ENCODE data around the gene SV2A.
"Not testable (repeated sequence)": the region's sequence is repeated elsewhere in the genome, so short reads cannot be mapped to it uniquely, and the experiment has no call there.

Gene SV2A

DNA sequence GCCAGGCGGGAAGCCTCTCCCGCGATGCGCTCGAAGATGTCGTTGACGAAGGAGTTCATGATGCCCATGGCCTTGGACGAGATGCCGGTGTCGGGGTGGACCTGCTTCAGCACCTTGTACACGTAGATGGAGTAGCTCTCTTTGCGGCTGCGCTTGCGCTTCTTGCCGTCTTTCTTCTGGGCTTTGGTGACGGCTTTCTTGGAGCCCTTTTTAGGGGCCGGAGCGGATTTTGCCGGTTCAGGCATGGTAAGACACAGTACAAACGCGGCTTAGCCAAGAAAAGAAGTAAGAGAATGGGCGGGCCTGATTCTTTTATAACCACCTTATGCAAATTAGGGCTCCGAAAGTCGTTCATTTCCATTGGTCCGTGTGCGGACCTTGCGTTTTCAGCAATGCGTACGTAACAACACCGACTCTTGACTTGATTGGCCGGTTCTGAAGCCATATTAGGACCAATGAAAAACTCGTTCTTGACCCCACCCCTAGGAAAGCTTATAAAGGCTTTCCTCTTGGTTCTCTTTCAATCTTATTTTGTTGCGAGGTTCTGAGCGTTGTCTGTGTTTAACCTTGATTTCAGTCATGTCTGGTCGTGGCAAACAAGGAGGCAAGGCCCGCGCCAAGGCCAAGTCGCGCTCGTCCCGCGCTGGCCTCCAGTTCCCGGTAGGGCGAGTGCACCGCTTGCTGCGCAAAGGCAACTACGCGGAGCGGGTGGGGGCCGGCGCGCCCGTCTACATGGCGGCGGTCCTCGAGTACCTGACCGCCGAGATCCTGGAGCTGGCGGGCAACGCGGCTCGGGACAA, 31.0 kb downstream of the SV2A start:
- DNase-seq (ENCODE audit: low read depth): peak; percentile 57

GRCh38 chr1:149886121-149886395, 31.6 kb downstream of the SV2A start:
- DNase-seq (ENCODE audit: low read depth): not testable (repeated sequence)

DNA sequence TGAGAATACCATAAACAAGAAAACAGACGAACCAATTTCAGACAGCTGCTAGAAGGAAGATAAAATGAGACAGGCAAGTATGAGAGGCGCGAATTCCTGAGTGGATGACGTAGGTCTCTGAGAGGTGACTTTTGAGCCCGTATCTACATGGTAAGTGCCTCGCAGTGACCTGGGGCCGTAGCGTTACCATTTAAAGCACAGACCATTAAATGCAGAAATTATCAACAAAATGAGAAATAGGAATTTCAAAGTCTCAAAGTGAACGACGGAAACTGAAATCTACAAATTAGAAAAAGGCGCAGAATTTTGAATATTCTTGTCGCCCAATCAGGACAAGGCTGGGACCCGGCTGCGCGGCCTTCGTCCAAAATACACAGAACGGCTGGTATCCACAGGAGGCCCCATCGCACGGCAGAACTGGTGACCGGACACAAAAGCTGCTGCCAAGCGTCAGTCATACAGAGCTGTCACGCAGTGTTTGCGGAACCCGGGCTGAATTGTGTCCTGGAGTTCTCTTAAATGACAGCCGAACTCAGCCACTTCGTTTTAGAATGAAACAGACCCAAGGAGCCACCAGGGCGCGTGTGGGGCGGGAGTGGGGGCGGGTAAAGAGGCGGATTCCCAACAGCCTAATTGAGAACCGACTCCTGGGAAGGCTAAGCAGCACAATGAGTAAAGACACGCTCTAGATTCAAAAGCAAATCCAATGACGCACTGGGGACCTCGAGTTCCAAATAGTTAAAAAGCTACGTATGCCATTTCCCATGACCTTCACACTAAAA, 32.1 kb downstream of the SV2A start:
- peak; percentile 22 for DNase-seq (ENCODE audit: low read depth)

GRCh38 chr1:149884433-149885338, 33.0 kb downstream of the SV2A start:
- no peak for DNase-seq (ENCODE audit: low read depth)

- DNase-seq (ENCODE audit: low read depth): no peak
Measured at GRCh38 chr1:149883598-149884247, 33.9 kb downstream of the SV2A start.

GRCh38 chr1:149881876-149882275, 35.8 kb downstream of the SV2A start:
- DNase-seq (ENCODE audit: low read depth): no peak

DNA sequence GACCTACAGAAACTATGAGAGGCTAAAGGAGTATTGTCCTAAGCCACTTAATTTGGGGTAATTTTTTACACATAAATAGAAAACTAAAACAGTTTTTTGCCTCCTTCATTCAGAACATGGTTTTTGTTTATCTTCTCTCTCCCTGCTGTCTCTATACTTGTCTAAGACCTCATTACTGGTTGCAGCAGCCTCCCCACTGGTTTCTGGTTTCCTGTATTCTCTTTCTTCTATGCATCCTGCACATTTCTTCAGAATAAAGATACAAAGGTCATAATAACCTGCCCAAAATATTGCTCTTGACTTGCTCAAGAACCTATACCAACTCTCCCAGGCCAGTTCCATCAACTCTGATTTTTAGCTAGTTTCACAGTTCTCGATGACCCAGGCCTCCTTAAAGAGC, 38.1 kb downstream of the SV2A start:
- DNase-seq (ENCODE audit: low read depth): no peak

- no peak for DNase-seq (ENCODE audit: low read depth)
Measured at GRCh38 chr1:149877211-149877946, 40.3 kb downstream of the SV2A start.

- not testable (repeated sequence) for DNase-seq (ENCODE audit: low read depth)
Measured at GRCh38 chr1:149873060-149873459, 44.6 kb downstream of the SV2A start.

DNA sequence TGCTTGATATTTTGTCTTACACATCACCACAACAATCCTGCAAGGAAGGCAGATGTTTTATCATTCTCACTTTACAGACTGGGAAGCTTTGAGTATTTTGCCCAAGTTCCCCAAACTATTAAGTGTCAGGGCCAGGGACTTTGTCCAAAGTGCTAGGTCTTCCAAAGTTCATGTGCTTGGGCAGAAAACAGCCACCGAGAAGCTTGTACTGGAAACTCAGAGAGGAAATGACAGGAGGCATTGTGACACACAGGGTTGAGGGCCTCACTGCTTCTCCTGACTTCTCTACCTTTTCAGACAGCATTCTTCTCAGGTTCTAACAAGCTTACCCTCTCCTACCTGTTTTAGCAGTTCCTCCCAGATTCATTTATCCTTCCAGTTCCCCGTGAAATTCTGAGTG, 50.8 kb downstream of the SV2A start:
- DNase-seq (ENCODE audit: low read depth): not testable (repeated sequence)

DNA sequence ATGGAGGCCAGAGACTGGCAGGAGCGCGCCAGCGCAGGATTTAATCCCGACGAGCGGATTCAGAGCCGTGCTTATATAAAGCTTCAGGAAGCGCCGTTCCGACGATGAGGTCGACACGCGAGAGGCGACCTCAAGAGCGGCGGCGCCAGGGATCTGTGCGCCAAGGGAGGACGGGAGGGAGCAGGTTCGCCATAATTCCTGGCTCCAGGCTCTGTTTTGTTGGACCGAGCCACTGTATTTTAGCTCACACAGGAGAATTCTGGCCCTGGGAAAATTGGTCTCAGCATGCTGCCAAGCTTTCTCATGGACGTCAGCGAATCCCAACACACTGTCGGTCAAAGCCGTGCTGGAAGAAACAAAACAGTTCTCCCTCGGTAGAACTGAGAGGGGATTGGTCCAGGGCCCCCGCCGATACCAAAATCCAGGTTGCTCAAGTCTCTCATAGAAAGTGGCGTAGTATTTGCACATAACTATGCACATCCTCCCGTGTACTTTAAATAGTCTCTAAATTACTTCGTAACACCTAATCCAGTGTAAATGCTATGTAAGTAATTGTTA, 56.1 kb downstream of the SV2A start:
- DNase-seq (ENCODE audit: low read depth): not testable (repeated sequence)

- not testable (repeated sequence) for DNase-seq (ENCODE audit: low read depth)
Measured at GRCh38 chr1:149860684-149861496, 56.8 kb downstream of the SV2A start.

- DNase-seq (ENCODE audit: low read depth): not testable (repeated sequence)
Measured at GRCh38 chr1:149860271-149860670, 57.4 kb downstream of the SV2A start.

All from stimulated activated CD8-positive, alpha-beta memory T cell treated with anti-CD3 and anti-CD28 coated beads, Interleukin-15, amount 100 ng/mL, for 24 hours (primary cell).